ENCODE measurements around the gene RASSF10.

The RASSF10 gene

GRCh38 chr11:12979928-12980689 is 29.0 kb upstream of the RASSF10 start:
- no peak for DNase-seq (ENCODE audit: low spot score)
- in situ Hi-C loops (cut with MboI; ENCODE audit: low pct_unique_long_range_greater_than_20kb, low sequenced_read_pairs, unreplicated experiment) = no loop called here
- TF ChIP-seq CTCF (IDR thresholded peaks at IDR 0.05; ENCODE audit: extremely low read depth, insufficient read depth, missing control alignments) = no peak

GRCh38 chr11:12981676-12982522 is 27.2 kb upstream of the RASSF10 start:
- no peak for TF ChIP-seq CTCF (IDR thresholded peaks at IDR 0.05; ENCODE audit: extremely low read depth, insufficient read depth, missing control alignments)
- DNase-seq (ENCODE audit: low spot score) = no peak
- in situ Hi-C loops (cut with MboI; ENCODE audit: low pct_unique_long_range_greater_than_20kb, low sequenced_read_pairs, unreplicated experiment) = no loop called here

- in situ Hi-C loops (cut with MboI; ENCODE audit: low pct_unique_long_range_greater_than_20kb, low sequenced_read_pairs, unreplicated experiment) = no loop called here
- no peak for DNase-seq (ENCODE audit: low spot score)
- no peak for TF ChIP-seq CTCF (IDR thresholded peaks at IDR 0.05; ENCODE audit: extremely low read depth, insufficient read depth, missing control alignments)
Observed at GRCh38 chr11:12983336-12983735, 25.8 kb upstream of the RASSF10 start.

- TF ChIP-seq CTCF (IDR thresholded peaks at IDR 0.05; ENCODE audit: extremely low read depth, insufficient read depth, missing control alignments) = no peak
- in situ Hi-C loops (cut with MboI; ENCODE audit: low pct_unique_long_range_greater_than_20kb, low sequenced_read_pairs, unreplicated experiment) = no loop called here
- DNase-seq (ENCODE audit: low spot score) = no peak
Observed at GRCh38 chr11:12986194-12986898, 22.8 kb upstream of the RASSF10 start.

GRCh38 chr11:12989428-12990161 is 19.5 kb upstream of the RASSF10 start:
- DNase-seq (ENCODE audit: low spot score) = no peak
- in situ Hi-C loops (cut with MboI; ENCODE audit: low pct_unique_long_range_greater_than_20kb, low sequenced_read_pairs, unreplicated experiment) = no loop called here
- no peak for TF ChIP-seq CTCF (IDR thresholded peaks at IDR 0.05; ENCODE audit: extremely low read depth, insufficient read depth, missing control alignments)

- no peak for DNase-seq (ENCODE audit: low spot score)
- TF ChIP-seq CTCF (IDR thresholded peaks at IDR 0.05; ENCODE audit: extremely low read depth, insufficient read depth, missing control alignments) = no peak
- in situ Hi-C loops (cut with MboI; ENCODE audit: low pct_unique_long_range_greater_than_20kb, low sequenced_read_pairs, unreplicated experiment) = no loop called here
Observed at GRCh38 chr11:12990162-12990480, 19.0 kb upstream of the RASSF10 start.

Data from GM13977 (cell line).